Activated CD4-positive, alpha-beta memory T cell treated with anti-CD3 and anti-CD28 coated beads, Interleukin-2, amount 10 ng/mL, durations not matched to agents 7 days and 5 days (primary cell): ENCODE measurements around the gene SPATA24. TPM values are rescaled to one million over a fixed set of nuclear protein-coding genes. Genes with fewer than 3 reads are reported as not detected.

Experiments used
- CTCF ChIA-PET: fragments of 350-600 bp; sonication (Branson Sonifier 250); formaldehyde crosslinking; loops from one replicate; lab custom pipeline; 2021; ENCODE audit warnings: antibody characterized with exemption, inconsistent platforms; lab: Charles Lee
- POLR2A ChIA-PET: fragments of 350-600 bp; sonication (Branson Sonifier 250); formaldehyde crosslinking; loops from one replicate; lab custom pipeline; 2021; ENCODE audit warnings: antibody characterized with exemption; lab: Charles Lee
- DNase-seq: peaks from one replicate; pipeline ENCODE4 v3.0.0-alpha.2; 2020
- H3K27ac Mint-ChIP-seq: one replicate; pipeline ENCODE4 v1.8.0; 2021; ENCODE audit warnings: mild to moderate bottlenecking, mixed read lengths
- H3K27me3 Mint-ChIP-seq: one replicate; pipeline ENCODE4 v1.8.0; 2021; ENCODE audit warnings: mixed read lengths
- H3K36me3 Mint-ChIP-seq: one replicate; pipeline ENCODE4 v1.8.0; 2021; ENCODE audit warnings: low read depth, mixed read lengths
- H3K4me1 Mint-ChIP-seq: one replicate; pipeline ENCODE4 v1.8.0; 2021; ENCODE audit warnings: mixed read lengths
- H3K4me3 Mint-ChIP-seq: one replicate; pipeline ENCODE4 v1.8.0; 2021; ENCODE audit warnings: mild to moderate bottlenecking, mixed read lengths
- H3K9me3 Mint-ChIP-seq: one replicate; pipeline ENCODE4 v1.8.0; 2021; ENCODE audit warnings: mixed read lengths
- total RNA-seq, 2 experiments: library from RNA; stranded (reverse); gene quantifications; one replicate each; pipeline ENCODE4 v1.2.3, GENCODE V29; 2021

SPATA24 gene
- total RNA-seq, 2 experiments from 2014 or later: 9.4 to 9.5 TPM

- POLR2A ChIA-PET: interaction anchor here (0.9 to 10.9 kb wide), 7 partner anchors 8 to 177 kb away, joined by 3 to 122 read pairs (median 5); partner anchors contain the start of genes MATR3, PAIP2 and SPATA24
- DNase-seq: peak; percentile 54
- Mint-ChIP-seq H3K36me3 (peaks cover 9% of the 10 kb centered on the region), H3K4me1 (peaks cover 59% of the 10 kb centered on the region), H3K27ac (peak overlapping the region; percentile 88), H3K9me3 (no peaks in the 10 kb centered on the region), H3K27me3 (no peaks in the 10 kb centered on the region), H3K4me3 (peak overlapping the region; percentile 70)
- CTCF ChIA-PET: interaction anchor here (1.0 kb wide), 1 partner anchor 129 kb away, joined by 3 read pairs; no protein-coding TSS in a partner anchor
Observed at GRCh38 chr5:139385061-139386049, 18.5 kb downstream of the SPATA24 start.

GRCh38 chr5:139384591-139385051 is 19.3 kb downstream of the SPATA24 start:
- CTCF ChIA-PET: interaction anchor here (1.1 kb wide), 1 partner anchor 42 kb away, joined by 4 read pairs; no protein-coding TSS in a partner anchor
- H3K36me3 Mint-ChIP-seq: peaks cover 8% of the 10 kb centered on the region

GRCh38 chr5:139383993-139384590 is 19.8 kb downstream of the SPATA24 start:
- DNase-seq: no peak
- H3K27me3 Mint-ChIP-seq: no peaks in the 10 kb centered on the region
- ChIA-PET CTCF (interaction anchor here (1.1 kb wide), 1 partner anchor 42 kb away, joined by 4 read pairs; no protein-coding TSS in a partner anchor), POLR2A (interaction anchor here (1.2 to 1.4 kb wide), 2 partner anchors 43 to 90 kb away, joined by 4 to 5 read pairs; partner anchors contain the start of genes MATR3 and PAIP2)
- peaks cover 4% of the 10 kb centered on the region for H3K36me3 Mint-ChIP-seq
- peak overlapping the region; percentile 88 for H3K27ac Mint-ChIP-seq
- peak overlapping the region; percentile 70 for H3K4me3 Mint-ChIP-seq
- H3K4me1 Mint-ChIP-seq: peaks cover 50% of the 10 kb centered on the region
- no peaks in the 10 kb centered on the region for H3K9me3 Mint-ChIP-seq

More at GRCh38 chr5:139384591-139385051, 19.3 kb downstream of the SPATA24 start:
- H3K9me3 Mint-ChIP-seq: no peaks in the 10 kb centered on the region
- POLR2A ChIA-PET: interaction anchor here (1.2 to 3.7 kb wide), 3 partner anchors 19 to 91 kb away, joined by 4 to 12 read pairs (median 5); partner anchors contain the start of genes MATR3, PAIP2 and SPATA24
- peak overlapping the region; percentile 70 for H3K4me3 Mint-ChIP-seq
- no peaks in the 10 kb centered on the region for H3K27me3 Mint-ChIP-seq
- DNase-seq: no peak
- H3K4me1 Mint-ChIP-seq: peaks cover 52% of the 10 kb centered on the region
- H3K27ac Mint-ChIP-seq: peak overlapping the region; percentile 88

- POLR2A ChIA-PET: interaction anchor here (1.2 to 1.4 kb wide), 4 partner anchors 33 to 90 kb away, joined by 4 to 5 read pairs (median 4); partner anchors contain the start of genes MATR3 and PAIP2
- peak within 1 kb of the TSS; percentile 88 for H3K27ac Mint-ChIP-seq
- H3K4me3 Mint-ChIP-seq: no peak within 1 kb of the TSS
Observed at GRCh38 chr5:139383275-139383992, 20.5 kb downstream of the SPATA24 start, which contains the start of gene SLC23A1. TSS of gene SLC23A1 (minus strand) at chr5:139383297. CDS start at chr5:139383253, 44 bp downstream.

GRCh38 chr5:139382807-139383206 is 21.1 kb downstream of the SPATA24 start:
- POLR2A ChIA-PET: interaction anchor here (1.3 kb wide), 2 partner anchors 34 to 41 kb away, joined by 4 read pairs; partner anchors contain the start of gene PAIP2
- no peaks in the 10 kb centered on the region for H3K27me3 Mint-ChIP-seq

More at GRCh38 chr5:139383275-139383992, 20.5 kb downstream of the SPATA24 start, which contains the start of gene SLC23A1:
- DNase-seq: no peak
- peaks cover 49% of the 10 kb centered on the region for H3K4me1 Mint-ChIP-seq
- H3K36me3 Mint-ChIP-seq: peaks cover 4% of the 10 kb centered on the region
- H3K27me3 Mint-ChIP-seq: no peaks in the 10 kb centered on the region
- CTCF ChIA-PET: interaction anchor here (1.1 kb wide), 1 partner anchor 41 kb away, joined by 4 read pairs; no protein-coding TSS in a partner anchor
- no peaks in the 10 kb centered on the region for H3K9me3 Mint-ChIP-seq

GRCh38 chr5:139381837-139382761 is 21.8 kb downstream of the SPATA24 start:
- H3K27ac Mint-ChIP-seq: no peak overlapping the region
- H3K4me1 Mint-ChIP-seq: peaks cover 39% of the 10 kb centered on the region
- H3K9me3 Mint-ChIP-seq: no peaks in the 10 kb centered on the region
- ChIA-PET CTCF (no interaction called here), POLR2A (interaction anchor here (1.3 to 2.0 kb wide), 3 partner anchors 9 to 40 kb away, joined by 4 to 6 read pairs (median 4); partner anchors contain the start of gene PAIP2)
- peaks cover 5% of the 10 kb centered on the region for H3K36me3 Mint-ChIP-seq
- no peak for DNase-seq
- no peaks in the 10 kb centered on the region for H3K27me3 Mint-ChIP-seq
- no peak overlapping the region for H3K4me3 Mint-ChIP-seq

More at GRCh38 chr5:139382807-139383206, 21.1 kb downstream of the SPATA24 start:
- H3K9me3 Mint-ChIP-seq: no peaks in the 10 kb centered on the region
- no peak for DNase-seq
- no peaks in the 10 kb centered on the region for H3K36me3 Mint-ChIP-seq
- CTCF ChIA-PET: no interaction called here
- peaks cover 43% of the 10 kb centered on the region for H3K4me1 Mint-ChIP-seq
- no peak overlapping the region for H3K27ac Mint-ChIP-seq
- H3K4me3 Mint-ChIP-seq: no peak overlapping the region

- no peak overlapping the region for H3K4me3 Mint-ChIP-seq
- DNase-seq: no peak
- no peak overlapping the region for H3K27ac Mint-ChIP-seq
- ChIA-PET CTCF (no interaction called here), POLR2A (interaction anchor here (0.7 to 1.8 kb wide), 6 partner anchors 9 to 38 kb away, joined by 3 to 6 read pairs (median 3); partner anchors contain the start of genes MZB1 and PAIP2)
- H3K36me3 Mint-ChIP-seq: peaks cover 6% of the 10 kb centered on the region
- H3K27me3 Mint-ChIP-seq: no peaks in the 10 kb centered on the region
- peaks cover 18% of the 10 kb centered on the region for H3K4me1 Mint-ChIP-seq
- no peaks in the 10 kb centered on the region for H3K9me3 Mint-ChIP-seq
Observed at GRCh38 chr5:139379626-139380449, 24.1 kb downstream of the SPATA24 start.

- H3K27ac Mint-ChIP-seq: no peak overlapping the region
- no peak for DNase-seq
Observed at GRCh38 chr5:139378941-139379361, 24.9 kb downstream of the SPATA24 start.

GRCh38 chr5:139378101-139378825 is 25.6 kb downstream of the SPATA24 start:
- Mint-ChIP-seq H3K4me3 (no peak overlapping the region), H3K9me3 (no peaks in the 10 kb centered on the region), H3K36me3 (peaks cover 13% of the 10 kb centered on the region), H3K4me1 (peaks cover 9% of the 10 kb centered on the region), H3K27me3 (no peaks in the 10 kb centered on the region), H3K27ac (no peak overlapping the region)
- ChIA-PET POLR2A (interaction anchor here (1.0 kb wide), 1 partner anchor 14 kb away, joined by 5 read pairs; no protein-coding TSS in a partner anchor), CTCF (interaction anchor here (2.1 kb wide), 1 partner anchor 36 kb away, joined by 5 read pairs; the partner anchor contains the start of gene PAIP2)
- no peak for DNase-seq

More at GRCh38 chr5:139378941-139379361, 24.9 kb downstream of the SPATA24 start:
- no peak overlapping the region for H3K4me3 Mint-ChIP-seq
- H3K4me1 Mint-ChIP-seq: peaks cover 11% of the 10 kb centered on the region
- ChIA-PET CTCF (no interaction called here), POLR2A (interaction anchor here (0.5 to 1.2 kb wide), 2 partner anchors 20 to 76 kb away, joined by 3 to 5 read pairs; no protein-coding TSS in a partner anchor)
- peaks cover 7% of the 10 kb centered on the region for H3K36me3 Mint-ChIP-seq
- no peaks in the 10 kb centered on the region for H3K27me3 Mint-ChIP-seq
- no peaks in the 10 kb centered on the region for H3K9me3 Mint-ChIP-seq
